ENCODE measurements around the gene HTRA2.

Gene HTRA2

GRCh38 chr2:74566076-74566753 lies 36.5 kb downstream of the HTRA2 start:
- H3K9me3 Mint-ChIP-seq, result no peaks in the 10 kb centered on the region
- H3K36me3 Mint-ChIP-seq, result no peaks in the 10 kb centered on the region
- no peaks in the 10 kb centered on the region for H3K27me3 Mint-ChIP-seq
- peaks cover 7% of the 10 kb centered on the region for H3K4me1 Mint-ChIP-seq
- no peak overlapping the region for H3K27ac Mint-ChIP-seq
- no peak for ATAC-seq (ENCODE audit: low read depth)
- no peak overlapping the region for H3K4me3 Mint-ChIP-seq
- DNase-seq (ENCODE audit: low spot score in 2 of 2), result no peak

GRCh38 chr2:74566754-74567085 lies 37.0 kb downstream of the HTRA2 start:
- H3K27ac Mint-ChIP-seq, result no peak overlapping the region
- H3K4me1 Mint-ChIP-seq, result peaks cover 7% of the 10 kb centered on the region
- H3K27me3 Mint-ChIP-seq, result no peaks in the 10 kb centered on the region
- H3K9me3 Mint-ChIP-seq, result no peaks in the 10 kb centered on the region
- no peaks in the 10 kb centered on the region for H3K36me3 Mint-ChIP-seq
- DNase-seq (ENCODE audit: low spot score in 2 of 2), result no peak
- ATAC-seq (ENCODE audit: low read depth), result no peak
- no peak overlapping the region for H3K4me3 Mint-ChIP-seq

- Mint-ChIP-seq H3K27me3 (no peaks in the 10 kb centered on the region), H3K9me3 (no peaks in the 10 kb centered on the region), H3K36me3 (no peaks in the 10 kb centered on the region), H3K4me3 (no peak overlapping the region), H3K27ac (no peak overlapping the region), H3K4me1 (peaks cover 9% of the 10 kb centered on the region)
- no peak for ATAC-seq (ENCODE audit: low read depth)
- no peak for DNase-seq (ENCODE audit: low spot score in 2 of 2)
Measured at GRCh38 chr2:74567881-74568280, 38.1 kb downstream of the HTRA2 start.

- no peak overlapping the region for H3K4me3 Mint-ChIP-seq
- peaks cover 2% of the 10 kb centered on the region for H3K9me3 Mint-ChIP-seq
- no peak for DNase-seq (ENCODE audit: low spot score in 2 of 2)
- no peak for ATAC-seq (ENCODE audit: low read depth)
- no peaks in the 10 kb centered on the region for H3K36me3 Mint-ChIP-seq
- peaks cover 22% of the 10 kb centered on the region for H3K4me1 Mint-ChIP-seq
- no peaks in the 10 kb centered on the region for H3K27me3 Mint-ChIP-seq
- H3K27ac Mint-ChIP-seq, result no peak overlapping the region
Measured at GRCh38 chr2:74569686-74570085, 40.0 kb downstream of the HTRA2 start.

GRCh38 chr2:74571058-74571457 lies 41.3 kb downstream of the HTRA2 start:
- Mint-ChIP-seq H3K9me3 (peaks cover 2% of the 10 kb centered on the region), H3K36me3 (no peaks in the 10 kb centered on the region), H3K27ac (no peak overlapping the region), H3K4me3 (no peak overlapping the region), H3K4me1 (peaks cover 22% of the 10 kb centered on the region), H3K27me3 (no peaks in the 10 kb centered on the region)
- ATAC-seq (ENCODE audit: low read depth) (peak; percentile 91), DNase-seq (ENCODE audit: low spot score in 2 of 2) (no peak)

GRCh38 chr2:74572178-74572925 lies 42.6 kb downstream of the HTRA2 start:
- Mint-ChIP-seq H3K36me3 (no peaks in the 10 kb centered on the region), H3K9me3 (peaks cover 2% of the 10 kb centered on the region), H3K27me3 (no peaks in the 10 kb centered on the region), H3K27ac (no peak overlapping the region), H3K4me3 (no peak overlapping the region), H3K4me1 (peaks cover 33% of the 10 kb centered on the region)
- DNase-seq (ENCODE audit: low spot score in 2 of 2), result no peak
- ATAC-seq (ENCODE audit: low read depth), result no peak

- peak; percentile 66 for ATAC-seq (ENCODE audit: low read depth)
- H3K4me1 Mint-ChIP-seq, result peaks cover 31% of the 10 kb centered on the region
- peak overlapping the region; percentile 70 for H3K4me3 Mint-ChIP-seq
- H3K27ac Mint-ChIP-seq, result peak overlapping the region; percentile 80
- DNase-seq (ENCODE audit: low spot score in 2 of 2), result no peak
- H3K27me3 Mint-ChIP-seq, result no peaks in the 10 kb centered on the region
- no peaks in the 10 kb centered on the region for H3K36me3 Mint-ChIP-seq
- H3K9me3 Mint-ChIP-seq, result peaks cover 2% of the 10 kb centered on the region
Measured at GRCh38 chr2:74573747-74574562, 44.2 kb downstream of the HTRA2 start.

GRCh38 chr2:74575320-74575719 lies 45.6 kb downstream of the HTRA2 start:
- no peak for ATAC-seq (ENCODE audit: low read depth)
- Mint-ChIP-seq H3K4me3 (no peak overlapping the region), H3K36me3 (no peaks in the 10 kb centered on the region), H3K27ac (no peak overlapping the region), H3K4me1 (peaks cover 28% of the 10 kb centered on the region), H3K9me3 (peaks cover 2% of the 10 kb centered on the region), H3K27me3 (peaks cover 2% of the 10 kb centered on the region)
- DNase-seq (ENCODE audit: low spot score in 2 of 2), result no peak

GRCh38 chr2:74576211-74576862 lies 46.6 kb downstream of the HTRA2 start:
- DNase-seq (ENCODE audit: low spot score in 2 of 2) (no peak), ATAC-seq (ENCODE audit: low read depth) (no peak)
- Mint-ChIP-seq H3K27me3 (peaks cover 2% of the 10 kb centered on the region), H3K27ac (no peak overlapping the region), H3K4me1 (peaks cover 28% of the 10 kb centered on the region), H3K4me3 (no peak overlapping the region), H3K9me3 (peaks cover 2% of the 10 kb centered on the region), H3K36me3 (no peaks in the 10 kb centered on the region)

GRCh38 chr2:74576863-74577229 lies 47.1 kb downstream of the HTRA2 start:
- ATAC-seq (ENCODE audit: low read depth), result peak; percentile 61
- Mint-ChIP-seq H3K9me3 (peaks cover 2% of the 10 kb centered on the region), H3K27ac (no peak overlapping the region), H3K36me3 (no peaks in the 10 kb centered on the region), H3K4me1 (peaks cover 27% of the 10 kb centered on the region), H3K4me3 (no peak overlapping the region), H3K27me3 (peaks cover 3% of the 10 kb centered on the region)
- DNase-seq (ENCODE audit: low spot score in 2 of 2), result no peak

GRCh38 chr2:74577448-74577847 lies 47.7 kb downstream of the HTRA2 start:
- H3K36me3 Mint-ChIP-seq, result no peaks in the 10 kb centered on the region
- ATAC-seq (ENCODE audit: low read depth), result peak; percentile 22

GRCh38 chr2:74578408-74578807 lies 48.7 kb downstream of the HTRA2 start:
- no peak for ATAC-seq (ENCODE audit: low read depth)
- H3K36me3 Mint-ChIP-seq, result no peaks in the 10 kb centered on the region

More at GRCh38 chr2:74577448-74577847, 47.7 kb downstream of the HTRA2 start:
- H3K27me3 Mint-ChIP-seq, result peaks cover 3% of the 10 kb centered on the region
- H3K27ac Mint-ChIP-seq, result no peak overlapping the region
- H3K4me3 Mint-ChIP-seq, result no peak overlapping the region
- no peak for DNase-seq (ENCODE audit: low spot score in 2 of 2)
- H3K4me1 Mint-ChIP-seq, result peaks cover 25% of the 10 kb centered on the region
- H3K9me3 Mint-ChIP-seq, result peaks cover 2% of the 10 kb centered on the region

GRCh38 chr2:74581463-74581862 lies 51.7 kb downstream of the HTRA2 start:
- Mint-ChIP-seq H3K27me3 (peaks cover 3% of the 10 kb centered on the region), H3K4me1 (peaks cover 20% of the 10 kb centered on the region), H3K27ac (no peak overlapping the region), H3K9me3 (no peaks in the 10 kb centered on the region), H3K4me3 (no peak overlapping the region), H3K36me3 (no peaks in the 10 kb centered on the region)
- ATAC-seq (ENCODE audit: low read depth) (no peak), DNase-seq (ENCODE audit: low spot score in 2 of 2) (no peak)

More at GRCh38 chr2:74578408-74578807, 48.7 kb downstream of the HTRA2 start:
- no peak overlapping the region for H3K4me3 Mint-ChIP-seq
- H3K4me1 Mint-ChIP-seq, result peaks cover 25% of the 10 kb centered on the region
- H3K9me3 Mint-ChIP-seq, result peaks cover 2% of the 10 kb centered on the region
- peaks cover 3% of the 10 kb centered on the region for H3K27me3 Mint-ChIP-seq
- no peak overlapping the region for H3K27ac Mint-ChIP-seq
- no peak for DNase-seq (ENCODE audit: low spot score in 2 of 2)

GRCh38 chr2:74582184-74582583 lies 52.5 kb downstream of the HTRA2 start:
- DNase-seq (ENCODE audit: low spot score in 2 of 2), result no peak
- H3K4me1 Mint-ChIP-seq, result peaks cover 13% of the 10 kb centered on the region
- no peak overlapping the region for H3K27ac Mint-ChIP-seq

More at GRCh38 chr2:74582184-74582583, 52.5 kb downstream of the HTRA2 start:
- peaks cover 3% of the 10 kb centered on the region for H3K27me3 Mint-ChIP-seq
- ATAC-seq (ENCODE audit: low read depth), result no peak
- no peaks in the 10 kb centered on the region for H3K9me3 Mint-ChIP-seq
- no peaks in the 10 kb centered on the region for H3K36me3 Mint-ChIP-seq
- no peak overlapping the region for H3K4me3 Mint-ChIP-seq
